Measurements from ENCODE around the gene OR52E2. TPM values are rescaled to one million over a fixed set of nuclear protein-coding genes. Genes with fewer than 3 reads are reported as not detected.
"Not testable (repeated sequence)": the region's sequence is repeated elsewhere in the genome, so short reads cannot be mapped to it uniquely, and the experiment has no call there.

OR52E2 gene
- total RNA-seq: not detected
- long read RNA-seq: 0 reads

- ATAC-seq (no peak), DNase-seq (no peak)
- intact Hi-C loops (cut with micrococcal nuclease): no loop called here
Measured at GRCh38 chr11:5059391-5059790, at the start of gene OR52E2. TSS of gene OR52E2 (minus strand) at chr11:5059627. CDS start at chr11:5059627, 0 bp downstream.

- DNase-seq: no peak
- intact Hi-C loops (cut with micrococcal nuclease): no loop called here
Measured at GRCh38 chr11:5107285-5107684, 47.9 kb upstream of the OR52E2 start.

GRCh38 chr11:5103066-5103465, 43.6 kb upstream of the OR52E2 start:
- no peak for ATAC-seq
- intact Hi-C loops (cut with micrococcal nuclease): no loop called here

More at GRCh38 chr11:5107285-5107684, 47.9 kb upstream of the OR52E2 start:
- ATAC-seq: no peak

GRCh38 chr11:5102246-5102645, 42.8 kb upstream of the OR52E2 start:
- intact Hi-C loops (cut with micrococcal nuclease): no loop called here
- no peak for ATAC-seq
- no peak for DNase-seq

More at GRCh38 chr11:5103066-5103465, 43.6 kb upstream of the OR52E2 start:
- no peak for DNase-seq

- no peak for ATAC-seq
- intact Hi-C loops (cut with micrococcal nuclease): no loop called here
- DNase-seq: no peak
Measured at GRCh38 chr11:5096011-5096410, 36.6 kb upstream of the OR52E2 start.

- ATAC-seq (no peak), DNase-seq (no peak)
- intact Hi-C loops (cut with micrococcal nuclease): no loop called here
Measured at GRCh38 chr11:5092821-5093585, 33.6 kb upstream of the OR52E2 start.

- ATAC-seq (no peak), DNase-seq (no peak)
- intact Hi-C loops (cut with micrococcal nuclease): no loop called here
Measured at GRCh38 chr11:5090668-5091067, 31.2 kb upstream of the OR52E2 start.

- DNase-seq (no peak), ATAC-seq (no peak)
- intact Hi-C loops (cut with micrococcal nuclease): no loop called here
Measured at GRCh38 chr11:5088556-5088955, 29.1 kb upstream of the OR52E2 start.

GRCh38 chr11:5083602-5084001, 24.2 kb upstream of the OR52E2 start:
- intact Hi-C loops (cut with micrococcal nuclease): no loop called here
- ATAC-seq (no peak), DNase-seq (no peak)

GRCh38 chr11:5081405-5081804, 22.0 kb upstream of the OR52E2 start:
- DNase-seq (no peak), ATAC-seq (no peak)
- intact Hi-C loops (cut with micrococcal nuclease): no loop called here

GRCh38 chr11:5071799-5072198, 12.4 kb upstream of the OR52E2 start:
- ATAC-seq: no peak
- intact Hi-C loops (cut with micrococcal nuclease): no loop called here
- DNase-seq: no peak

GRCh38 chr11:5069272-5069671, 9.8 kb upstream of the OR52E2 start, which contains the start of gene OR52E1:
TSS of gene OR52E1 (plus strand) at chr11:5069572.
- intact Hi-C loops (cut with micrococcal nuclease): no loop called here
- DNase-seq (no peak), ATAC-seq (no peak)

GRCh38 chr11:5065027-5065426, 5.6 kb upstream of the OR52E2 start:
- ATAC-seq: no peak
- intact Hi-C loops (cut with micrococcal nuclease): no loop called here
- DNase-seq: no peak

- ATAC-seq; intact Hi-C loops (cut with micrococcal nuclease); DNase-seq: not testable (repeated sequence)
Measured at GRCh38 chr11:5058679-5059078, 748 bp downstream of the OR52E2 start.

- no peak for ATAC-seq
- intact Hi-C loops (cut with micrococcal nuclease): no loop called here
- DNase-seq: no peak
Measured at GRCh38 chr11:5046754-5047330, 12.6 kb downstream of the OR52E2 start.

- intact Hi-C loops (cut with micrococcal nuclease): no loop called here
- ATAC-seq: no peak
- DNase-seq: no peak
Measured at GRCh38 chr11:5046226-5046625, 13.2 kb downstream of the OR52E2 start, which contains the start of gene OR52J3. TSS of gene OR52J3 (plus strand) at chr11:5046526. CDS start at chr11:5046526, 0 bp downstream.

- intact Hi-C loops (cut with micrococcal nuclease): no loop called here
- no peak for ATAC-seq
- DNase-seq: no peak
Measured at GRCh38 chr11:5043380-5043779, 16.0 kb downstream of the OR52E2 start.

- DNase-seq: no peak
- no peak for ATAC-seq
Measured at GRCh38 chr11:5042091-5042490, 17.3 kb downstream of the OR52E2 start.

GRCh38 chr11:5040876-5041275, 18.6 kb downstream of the OR52E2 start:
- DNase-seq (no peak), ATAC-seq (no peak)
- intact Hi-C loops (cut with micrococcal nuclease): no loop called here

More at GRCh38 chr11:5042091-5042490, 17.3 kb downstream of the OR52E2 start:
- intact Hi-C loops (cut with micrococcal nuclease): no loop called here

- intact Hi-C loops (cut with micrococcal nuclease): no loop called here
- DNase-seq (no peak), ATAC-seq (no peak)
Measured at GRCh38 chr11:5038341-5038740, 21.1 kb downstream of the OR52E2 start.

GRCh38 chr11:5037926-5038325, 21.5 kb downstream of the OR52E2 start:
- DNase-seq (no peak), ATAC-seq (no peak)
- intact Hi-C loops (cut with micrococcal nuclease): no loop called here

All from left ventricle myocardium superior (tissue), 1 donor.